Inferior parietal cortex (tissue), 1 donor: ENCODE data around the gene TUBB1.
"Not testable (repeated sequence)": the region's sequence is repeated elsewhere in the genome, so short reads cannot be mapped to it uniquely, and the experiment has no call there.

Experiments used
- DNase-seq: peaks from one replicate; pipeline ENCODE4 v3.0.0-alpha.2; 2016; ENCODE audit errors: extremely low spot score

TUBB1 gene

DNA sequence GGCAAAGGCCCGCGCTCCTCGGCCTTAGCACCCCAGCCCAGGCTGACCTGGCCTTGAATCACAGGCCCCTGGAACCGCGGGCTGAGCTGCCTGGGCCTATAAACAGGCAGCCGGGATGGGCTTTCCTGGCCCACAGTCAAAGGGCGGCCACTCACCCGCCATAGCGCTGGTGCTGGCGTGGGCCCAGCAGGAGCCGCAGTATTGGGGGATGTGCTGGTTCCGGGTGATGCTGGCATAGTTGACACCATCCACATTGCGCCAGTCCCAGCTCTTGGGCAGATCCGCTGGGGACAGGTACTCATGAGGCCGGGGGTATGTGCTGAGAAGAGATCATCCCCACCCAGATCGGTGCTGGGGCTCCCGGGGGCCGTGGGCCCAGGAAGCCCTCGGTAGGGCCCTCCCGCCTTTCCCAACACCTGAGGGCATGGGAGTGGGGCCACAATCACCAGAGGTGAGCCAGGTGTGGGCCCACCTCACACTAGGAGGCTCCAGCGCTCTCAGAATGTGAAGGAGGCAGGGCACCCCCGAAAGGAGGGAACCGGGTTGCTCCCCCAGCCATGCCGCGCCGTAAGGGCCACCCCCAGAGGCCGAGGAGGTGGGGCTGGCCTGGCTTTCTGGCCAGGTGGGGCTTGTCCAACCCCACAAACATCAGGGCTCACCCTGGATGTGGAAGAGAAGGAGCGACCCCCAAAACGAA is 12.9 kb upstream of the TUBB1 start:
- DNase-seq, result no peak

DNA sequence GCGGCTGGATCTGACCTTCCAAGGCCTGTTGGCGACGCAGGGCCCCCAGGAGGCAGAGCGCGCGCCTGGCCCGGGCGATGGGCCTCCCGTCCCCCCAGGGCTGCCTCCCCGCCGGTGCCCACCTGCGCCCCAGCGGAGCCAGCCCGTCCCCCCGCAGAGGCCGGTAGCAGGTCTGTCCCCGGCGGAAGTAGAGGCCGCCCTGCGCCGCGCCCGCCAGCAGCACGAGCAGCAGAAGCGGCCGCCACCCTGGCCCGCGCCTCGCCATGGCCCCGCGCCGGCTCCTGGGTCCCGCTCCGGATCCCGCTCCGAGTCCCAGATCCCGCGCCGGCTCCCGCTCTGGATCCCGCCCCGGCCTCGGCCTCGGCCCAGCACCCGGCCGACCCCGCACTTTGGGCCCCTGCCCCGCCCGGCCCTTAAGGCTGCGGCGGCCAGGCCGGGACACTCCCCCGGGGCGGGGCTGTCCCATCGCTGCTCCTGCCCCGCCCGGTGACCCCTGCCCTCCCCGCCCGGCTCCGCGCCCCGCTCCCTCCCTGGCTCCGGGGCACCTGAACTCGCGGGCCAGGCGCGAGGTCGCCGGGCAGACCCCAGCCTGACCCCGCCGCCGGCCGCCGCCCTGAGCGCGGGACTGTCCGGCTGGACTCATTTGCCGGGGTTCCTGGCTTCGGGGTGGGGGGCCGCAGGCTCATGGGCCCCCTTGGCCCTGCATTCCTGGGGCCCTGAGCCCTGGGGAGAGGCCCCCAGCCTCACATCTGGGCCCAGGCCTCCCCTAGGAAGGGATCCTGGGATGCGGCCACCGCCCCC is 12.2 kb upstream of the TUBB1 start, which contains the start of gene CTSZ:
CTSZ (minus strand) TSS at position 391 of the 801 bp plus-strand sequence; CDS start at position 265, 126 bp downstream.
- no peak for DNase-seq

DNA sequence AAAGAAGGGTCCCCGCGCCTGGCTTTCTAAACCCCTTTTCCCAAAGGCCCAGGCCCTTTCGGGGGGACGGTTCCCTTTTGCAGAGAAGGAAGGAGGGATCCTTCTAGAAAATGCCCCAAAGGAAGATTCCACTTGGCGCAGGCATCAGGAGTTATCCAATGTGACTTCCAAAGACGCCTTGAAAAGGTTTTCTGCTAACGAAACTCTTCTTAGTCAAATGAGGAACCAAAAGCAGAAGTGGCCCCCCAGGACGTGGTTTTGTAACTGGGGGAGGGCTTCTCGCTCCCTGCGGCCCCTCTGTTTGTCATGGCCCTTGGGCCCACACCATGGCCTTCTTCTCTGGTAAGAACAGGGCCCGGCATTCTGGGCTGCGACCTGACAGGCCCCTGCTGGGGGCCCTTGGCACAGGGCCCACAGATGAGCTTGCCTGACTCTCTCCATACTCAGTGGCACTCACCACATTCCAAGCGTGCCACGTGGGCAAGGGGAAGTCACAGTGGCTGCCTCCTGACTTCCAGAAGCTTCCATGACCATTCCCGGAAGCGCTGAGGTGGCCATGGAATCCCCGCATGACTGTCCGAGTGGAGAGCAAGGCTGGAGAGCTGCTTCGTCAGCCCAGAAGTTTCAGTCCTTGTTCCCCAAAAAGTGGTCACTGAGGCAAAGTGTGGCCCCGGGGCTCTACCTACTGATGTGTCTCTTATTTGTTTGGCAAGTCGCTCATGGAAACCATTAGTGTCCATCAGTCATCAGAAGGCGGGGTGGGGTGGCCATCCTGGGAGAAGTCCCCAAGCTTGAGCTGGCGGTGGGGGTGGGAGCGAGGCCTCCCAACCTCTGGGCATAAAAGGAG is 11.3 kb upstream of the TUBB1 start:
- no peak for DNase-seq

DNA sequence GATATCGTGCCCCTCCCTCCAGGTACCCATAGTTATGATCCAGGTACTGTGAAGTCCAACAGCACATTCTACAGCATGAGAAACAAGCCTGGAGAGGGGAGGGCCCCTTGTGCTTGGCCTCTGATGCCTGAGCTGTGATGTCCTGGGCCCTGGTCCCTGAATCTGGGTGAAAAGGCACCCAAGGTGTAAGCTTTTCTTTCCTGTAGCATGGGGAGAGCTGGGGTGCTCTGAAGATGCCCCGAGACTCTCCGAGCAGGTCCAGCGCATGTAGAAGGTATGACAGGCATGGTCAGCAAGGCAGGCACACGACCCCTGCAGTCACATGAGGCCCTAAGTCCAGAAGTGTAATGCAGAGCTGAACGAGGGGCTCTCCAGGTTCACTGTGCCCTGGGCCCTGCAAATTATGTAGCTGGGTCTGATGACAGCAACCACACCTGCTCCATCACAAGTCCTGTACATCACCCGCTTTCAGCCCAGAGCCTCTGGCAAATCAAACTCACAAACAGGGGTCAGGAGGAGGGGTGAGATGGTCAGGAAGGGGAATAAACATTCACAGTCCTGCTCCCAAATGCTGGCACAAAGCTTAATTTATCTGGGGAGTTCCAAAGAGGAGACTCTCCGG is 10.4 kb upstream of the TUBB1 start:
- DNase-seq, result no peak

DNA sequence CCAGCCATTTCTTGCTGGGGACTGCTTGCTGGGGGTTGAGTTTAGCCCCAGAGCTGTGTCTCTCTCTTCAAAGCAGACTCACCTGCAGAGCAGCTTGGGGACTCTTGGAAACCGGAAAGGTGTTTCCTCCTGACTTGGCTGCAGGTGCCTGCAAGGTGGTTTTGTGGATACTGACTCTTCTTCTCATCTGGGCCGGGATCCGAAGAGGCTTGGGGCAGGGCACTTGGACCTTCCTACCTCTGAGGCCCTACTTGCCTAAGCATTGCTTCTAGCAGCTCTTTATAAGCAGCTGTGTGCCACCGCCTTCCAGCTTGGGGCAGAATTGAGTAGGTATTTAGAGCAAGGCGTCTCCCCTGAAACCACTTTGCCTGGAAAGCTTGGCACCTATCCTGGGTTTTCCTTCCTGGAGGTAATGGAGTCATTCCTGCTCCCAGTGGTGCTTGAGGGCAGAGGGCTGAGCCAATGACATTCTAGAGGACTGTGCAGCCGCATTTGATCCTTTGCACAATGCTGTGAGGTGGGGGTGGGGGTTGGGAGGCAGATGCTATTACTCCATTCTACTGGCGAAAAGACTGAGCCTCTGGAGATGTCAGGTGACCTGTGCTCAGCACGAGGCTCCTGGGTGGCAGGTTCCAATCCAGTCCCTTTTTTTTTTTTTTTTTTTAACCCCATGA is 8.8 kb upstream of the TUBB1 start:
- DNase-seq, result no peak

DNA sequence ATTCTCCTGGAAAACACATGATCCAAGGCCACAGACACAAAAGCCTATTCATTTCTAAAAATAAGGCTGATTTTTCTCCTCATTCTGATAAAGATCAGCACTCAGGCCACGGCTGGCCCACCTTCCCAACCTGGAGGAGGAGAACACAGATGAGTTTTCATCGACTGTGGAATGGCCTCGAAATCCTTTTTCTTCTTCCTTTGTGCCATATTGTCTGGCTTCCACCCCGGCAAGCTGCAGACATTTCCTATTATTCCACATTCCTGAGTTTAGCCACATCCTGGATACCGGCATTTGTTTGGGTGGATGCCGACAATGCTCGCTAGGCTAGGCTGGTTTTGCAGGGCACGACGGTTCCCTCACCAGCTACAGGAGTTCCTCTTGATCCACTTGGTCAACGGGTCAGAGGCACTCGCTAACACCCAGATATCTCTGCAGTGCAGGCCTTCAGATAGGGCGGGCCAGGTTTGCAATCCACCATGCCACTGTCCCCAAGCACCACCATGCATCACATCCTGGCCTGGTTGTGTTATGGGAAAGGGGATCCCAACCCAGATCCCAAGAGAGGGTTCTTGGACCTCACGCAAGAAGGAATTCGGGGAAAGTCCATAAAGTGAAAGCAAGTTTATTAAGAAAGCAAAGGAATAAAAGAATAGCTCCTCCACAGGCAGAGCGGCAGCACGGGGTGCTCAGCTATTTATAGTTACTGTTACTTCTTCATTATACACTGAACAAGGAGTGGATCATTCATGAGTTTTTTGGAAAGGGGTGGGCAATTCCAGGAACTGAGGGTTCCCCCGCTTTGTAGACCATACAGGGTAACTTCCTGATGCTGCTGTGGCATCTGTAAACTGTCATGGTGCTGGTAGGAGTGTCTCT is 8.0 kb upstream of the TUBB1 start:
- DNase-seq, result no peak

DNA sequence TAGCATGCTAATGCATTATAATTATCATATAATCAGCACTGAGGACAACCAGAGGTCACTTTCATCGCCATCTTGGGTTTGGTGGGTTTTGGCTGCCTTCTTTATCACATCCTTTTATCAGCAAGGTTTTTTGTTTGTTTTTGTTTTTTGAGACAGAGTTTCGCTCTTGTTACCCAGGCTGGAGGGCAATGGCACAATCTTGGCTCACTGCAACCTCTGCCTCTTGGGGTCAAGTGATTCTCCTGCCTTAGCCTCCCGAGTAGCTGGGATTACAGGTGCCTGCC is 7.4 kb upstream of the TUBB1 start:
- not testable (repeated sequence) for DNase-seq

DNA sequence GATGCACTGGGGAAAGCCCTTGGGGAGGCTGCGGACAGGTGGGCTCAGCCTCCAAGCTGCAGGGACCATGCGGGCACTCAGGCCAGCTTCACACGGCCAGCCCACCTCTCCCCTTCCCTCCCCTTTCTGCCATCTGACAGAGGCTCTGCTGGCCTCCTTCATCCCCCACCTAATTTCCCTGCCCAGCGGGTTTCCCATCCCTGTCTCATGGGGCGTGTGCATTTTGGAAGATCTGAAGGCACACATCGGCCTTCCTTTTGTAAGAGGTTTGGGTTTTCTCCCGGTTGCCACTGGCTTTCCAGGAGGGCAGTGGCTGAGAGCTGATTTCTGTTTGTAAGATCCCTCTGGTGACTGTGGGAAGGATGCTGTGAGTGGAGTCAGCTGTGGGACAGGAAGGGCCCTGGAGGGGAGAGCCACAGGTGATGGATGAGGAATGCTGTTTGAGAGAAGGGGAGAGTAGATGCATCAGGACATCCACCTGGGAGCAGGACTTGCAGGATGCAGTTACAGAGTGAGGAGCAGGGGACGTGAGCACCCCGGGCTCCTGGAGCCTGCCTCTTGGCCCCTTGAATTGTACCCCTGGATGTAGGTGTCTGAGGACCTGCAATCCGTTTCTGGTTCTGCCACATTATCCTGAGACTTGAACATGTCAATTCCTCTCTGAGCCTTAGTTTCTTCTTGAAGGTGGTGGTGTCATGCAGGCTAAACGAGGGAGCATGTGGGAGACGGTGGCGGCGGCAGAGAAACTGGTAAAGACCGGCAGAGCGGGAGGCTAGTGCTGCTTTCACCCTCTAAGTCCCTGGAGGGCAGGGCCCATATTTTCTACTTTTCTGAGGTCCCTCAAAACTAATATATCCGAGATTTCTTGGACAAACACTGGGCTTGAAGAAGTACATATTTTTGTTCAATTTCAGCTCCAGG is 5.9 kb upstream of the TUBB1 start:
- DNase-seq, result no peak

DNA sequence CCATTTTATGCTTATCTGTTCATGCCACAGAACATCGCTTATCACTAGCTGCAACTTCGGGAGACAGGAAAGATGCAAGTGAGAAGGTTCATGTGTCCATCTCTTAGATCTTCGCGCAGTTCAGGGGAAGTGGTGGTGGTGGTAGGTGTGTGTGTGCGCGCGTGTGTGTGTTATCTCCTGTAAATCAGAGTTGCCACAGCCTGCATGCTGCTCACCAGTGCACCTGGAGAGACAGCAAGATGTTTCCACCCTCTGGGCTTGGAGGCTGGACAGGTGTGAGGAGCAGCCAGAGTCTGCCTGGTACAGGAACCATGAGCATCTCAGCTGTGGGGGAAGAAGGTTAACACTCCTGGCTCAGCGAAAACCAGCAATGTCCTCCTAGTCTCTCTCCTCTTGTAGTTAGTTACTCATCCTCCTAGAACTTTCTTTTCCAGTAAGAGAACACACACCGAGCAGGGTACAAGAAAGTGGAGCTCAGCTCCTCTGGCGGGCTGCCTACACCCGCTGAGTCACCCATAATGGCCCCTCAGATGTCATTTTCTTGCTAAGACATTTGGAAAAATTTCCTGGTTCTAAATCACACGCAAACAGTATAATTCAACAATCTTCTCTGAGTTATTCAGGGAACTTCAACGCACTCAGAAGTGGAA is 5.1 kb upstream of the TUBB1 start:
- no peak for DNase-seq

DNA sequence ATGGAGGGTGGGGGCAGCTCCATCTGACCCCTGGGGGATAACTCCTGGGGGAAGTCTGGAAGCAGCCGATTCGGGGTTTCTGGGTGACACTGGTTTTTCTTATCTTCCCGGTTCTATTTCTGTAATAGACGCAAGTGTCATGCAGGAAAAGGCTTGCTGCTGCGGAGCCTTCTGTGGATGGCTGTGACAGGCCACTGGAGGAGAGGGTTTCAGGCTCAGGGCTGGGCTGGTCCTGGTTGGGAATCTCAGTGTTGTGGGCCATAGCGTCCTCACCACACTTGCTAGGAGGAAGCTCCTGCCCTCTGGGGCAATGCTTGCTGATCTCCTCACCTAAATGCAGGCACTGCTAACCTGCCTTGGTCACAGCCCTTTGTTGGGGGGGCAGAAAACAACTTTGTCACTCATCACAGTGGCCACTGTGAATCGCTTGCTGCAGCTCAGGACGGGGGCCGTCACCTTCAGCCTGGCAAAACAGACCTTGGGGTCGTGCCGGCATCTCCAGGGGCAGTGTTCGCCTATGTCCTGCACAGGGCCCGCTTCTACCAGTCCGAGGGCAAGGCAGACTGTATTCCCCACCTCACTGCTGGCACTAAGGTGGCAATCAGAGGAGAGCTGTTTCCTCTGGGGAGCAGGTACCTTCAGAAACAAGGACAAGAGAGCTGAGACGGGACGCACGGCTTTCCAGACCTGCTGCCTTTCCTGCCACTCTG is 4.4 kb upstream of the TUBB1 start:
- DNase-seq, result no peak

DNA sequence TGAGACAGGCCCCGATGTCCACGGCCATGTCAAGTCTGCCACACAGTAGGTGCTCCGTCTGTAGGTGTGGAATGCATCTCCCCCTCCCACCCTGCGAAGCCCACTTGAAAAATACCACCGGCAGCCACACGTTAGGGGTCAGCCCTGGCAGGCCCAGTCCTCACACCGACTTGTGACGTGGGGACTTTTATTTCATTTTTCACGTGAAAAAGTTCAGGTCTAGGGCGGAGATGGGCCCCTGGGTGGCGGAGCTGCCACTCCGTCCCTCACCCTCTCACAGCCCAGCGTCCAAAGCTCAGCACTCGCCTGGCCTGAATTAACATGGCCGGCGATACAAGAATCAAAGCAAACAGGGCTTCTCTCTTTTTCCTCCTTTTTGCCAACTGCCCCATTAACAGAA is 3.8 kb upstream of the TUBB1 start:
- no peak for DNase-seq

DNA sequence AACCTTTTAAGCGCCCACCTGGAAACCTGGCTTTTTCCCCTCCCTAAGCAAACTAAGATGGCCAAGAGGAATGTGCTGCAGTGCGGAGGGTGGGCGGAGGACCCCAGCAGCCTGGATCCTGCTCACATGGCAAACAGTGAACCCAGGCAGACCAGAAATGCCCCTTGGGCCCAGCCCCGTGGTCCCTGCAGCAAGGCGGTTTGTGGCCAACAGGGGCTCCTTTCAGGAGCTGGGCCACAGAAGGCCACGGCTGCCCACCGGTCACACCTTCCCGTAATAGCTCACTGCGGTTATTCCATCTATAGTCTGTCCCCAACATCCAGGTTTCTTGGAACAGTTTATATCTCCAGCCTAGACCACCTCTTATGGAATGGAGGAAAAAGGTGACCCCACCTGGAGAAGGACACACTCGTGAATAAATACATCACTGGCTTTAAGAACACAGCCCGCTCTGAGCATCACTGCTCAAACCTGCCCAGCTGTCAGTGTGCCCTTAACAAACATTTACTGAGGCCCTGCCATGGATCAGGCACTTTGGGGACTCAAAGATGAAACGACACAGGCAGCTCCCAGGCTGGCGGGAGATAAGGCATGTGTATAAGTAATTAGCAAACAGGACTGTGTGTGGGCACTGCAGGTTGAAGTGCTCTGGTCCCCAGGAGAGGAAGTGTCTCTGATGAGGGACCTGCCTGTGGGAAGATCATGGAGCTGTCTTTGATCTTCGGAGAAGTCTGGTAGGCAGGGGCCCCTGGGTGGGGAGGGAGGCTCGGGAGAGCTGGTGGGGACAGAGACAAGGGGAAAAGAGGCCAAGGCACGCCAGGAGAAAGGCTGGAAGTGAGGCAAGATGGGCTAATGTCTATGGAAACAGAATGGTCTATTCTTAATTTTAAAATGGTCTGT is 3.2 kb upstream of the TUBB1 start:
- DNase-seq, result no peak

DNA sequence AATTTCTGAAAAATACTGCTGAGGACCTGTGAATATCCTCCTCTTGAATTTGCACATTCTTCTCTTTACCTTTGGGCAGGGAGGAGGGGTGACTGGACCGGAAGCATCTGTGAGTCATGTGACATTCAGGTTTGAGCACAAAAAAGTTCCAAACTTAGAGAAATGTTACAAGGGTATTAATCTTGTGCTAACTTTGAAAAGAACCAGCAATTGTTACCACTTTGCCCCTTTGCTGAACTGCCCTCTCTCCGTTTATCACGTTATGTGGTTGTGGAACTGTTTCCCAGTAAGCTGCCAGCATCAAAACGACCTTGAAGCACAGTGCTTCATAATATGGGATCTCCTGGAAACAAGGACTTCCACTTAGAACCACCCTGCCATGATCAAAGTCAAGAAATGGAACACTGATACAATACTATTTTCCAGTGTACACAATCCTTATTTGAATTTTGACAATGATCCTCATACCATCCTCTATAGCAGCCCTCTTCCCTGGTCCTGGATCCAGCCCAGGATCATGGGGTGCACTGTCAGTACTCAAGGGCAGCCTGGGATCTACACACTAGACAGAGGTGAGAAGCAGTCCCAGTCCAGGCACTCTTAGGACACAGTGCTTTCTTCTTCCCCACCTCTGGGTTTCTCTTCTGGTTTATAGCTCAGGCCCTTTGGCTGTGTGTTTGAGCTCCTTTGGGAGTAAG is 2.3 kb upstream of the TUBB1 start:
- no peak for DNase-seq

DNA sequence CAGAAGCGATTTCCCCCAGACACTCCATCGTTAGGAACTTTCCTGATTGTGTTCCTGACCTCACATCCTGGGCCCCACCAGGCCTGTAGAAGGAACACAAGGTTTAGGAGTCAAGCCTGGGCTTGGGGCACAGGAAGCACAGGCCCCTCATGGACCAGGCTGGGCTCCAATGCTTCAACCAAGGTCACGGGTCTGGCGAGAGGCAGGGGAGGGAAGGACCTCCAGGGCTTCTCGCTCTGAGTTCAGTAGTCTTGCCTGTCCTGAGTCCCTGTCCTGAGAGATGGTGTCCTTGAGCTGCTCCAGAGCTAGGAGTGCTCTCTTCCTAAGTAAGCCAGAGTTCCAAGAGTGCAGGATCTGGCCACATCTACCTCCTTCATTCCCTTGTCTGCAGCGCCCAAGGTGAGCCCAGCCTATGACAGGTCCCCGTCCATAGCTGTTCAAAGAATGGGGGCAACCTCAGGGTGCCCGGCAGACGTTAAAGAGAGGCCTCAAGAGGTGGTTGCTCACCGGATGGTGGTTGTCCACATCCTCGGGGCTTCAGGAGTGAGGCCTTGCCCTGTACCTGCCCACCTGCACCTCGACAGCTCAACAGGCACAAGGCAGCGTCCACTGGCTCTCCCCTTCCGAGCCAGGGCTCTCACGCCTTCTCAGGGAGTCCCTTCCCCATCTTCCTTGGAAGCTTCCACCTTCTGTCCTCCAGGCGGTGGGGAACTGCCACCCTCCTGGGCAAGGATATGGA is 1.6 kb upstream of the TUBB1 start:
- no peak for DNase-seq

DNA sequence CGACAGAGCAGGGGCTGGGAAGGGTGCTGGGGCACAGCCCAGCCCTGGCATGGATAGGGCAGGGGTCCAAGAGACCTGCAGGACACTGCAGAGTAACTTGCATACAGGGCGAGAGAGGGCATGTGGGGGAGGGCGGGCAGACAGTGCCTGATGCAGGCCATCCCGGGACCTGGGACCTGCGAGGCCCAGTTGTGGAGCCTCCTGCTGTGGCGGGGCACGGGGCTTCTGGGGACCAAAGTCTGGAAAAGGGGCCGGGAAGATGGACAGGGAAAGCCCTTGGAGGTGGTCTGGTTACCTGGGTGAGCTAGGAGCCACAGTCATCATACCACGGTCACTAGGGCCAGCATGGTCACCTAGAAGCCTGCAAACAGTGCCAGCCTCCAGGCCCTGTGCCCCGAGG is 412 bp upstream of the TUBB1 start:
- no peak for DNase-seq
